Mucosa of stomach (tissue), 1 donor: ENCODE data around the gene MAPK8.

ENCODE experiments used
- H3K27me3 ChIP-seq: one replicate; pipeline ENCODE4 v1.7.0; 2013; ENCODE audit warnings: mild to moderate bottlenecking, low read length; ENCODE audit not compliant: control insufficient read depth, insufficient read depth
- H3K36me3 ChIP-seq: one replicate; pipeline ENCODE4 v1.7.0; 2013; ENCODE audit warnings: low read length; ENCODE audit not compliant: control insufficient read depth, insufficient read depth
- H3K4me1 ChIP-seq: one replicate; pipeline ENCODE4 v1.7.0; 2013; ENCODE audit warnings: mild to moderate bottlenecking, low read length; ENCODE audit not compliant: control insufficient read depth, insufficient read depth
- H3K4me3 ChIP-seq: one replicate; pipeline ENCODE4 v1.7.0; 2013; ENCODE audit warnings: low read length
- H3K9ac ChIP-seq: one replicate; pipeline ENCODE4 v1.7.0; 2013; ENCODE audit warnings: mild to moderate bottlenecking, low read length, moderate library complexity
- H3K9me3 ChIP-seq: one replicate; pipeline ENCODE4 v1.7.0; 2013; ENCODE audit warnings: mild to moderate bottlenecking, low read length, moderate library complexity; ENCODE audit not compliant: control insufficient read depth
- donor health status: Pancreatic carcinoma.

MAPK8 gene

DNA sequence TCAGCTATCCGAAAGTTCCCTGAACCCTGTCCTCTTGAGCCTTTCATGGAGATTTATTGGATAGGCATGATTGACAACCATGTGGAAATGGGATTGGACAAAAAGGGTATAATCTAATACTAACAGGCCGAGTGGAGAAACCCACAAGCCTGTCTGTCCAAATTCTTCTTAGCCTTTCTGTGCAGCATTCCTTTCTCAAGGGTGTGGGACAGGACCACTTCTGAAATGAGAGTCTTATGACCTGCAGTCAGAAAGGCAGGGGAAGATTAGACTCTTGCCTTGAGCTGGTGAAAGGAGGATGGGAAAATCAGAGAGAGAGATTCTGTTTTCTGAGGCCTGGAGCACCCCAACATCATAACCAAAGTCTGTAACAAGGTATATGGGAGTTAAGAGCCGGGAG is 85.5 kb downstream of the MAPK8 start:
- Histone ChIP-seq H3K9me3 (no peaks in the 10 kb centered on the region), H3K36me3 (no peaks in the 10 kb centered on the region), H3K9ac (no peak overlapping the region), H3K27me3 (no peaks in the 10 kb centered on the region), H3K4me1 (peaks cover 11% of the 10 kb centered on the region), H3K4me3 (no peak overlapping the region)

GRCh38 chr10:48398261-48398660 is 91.8 kb downstream of the MAPK8 start:
- Histone ChIP-seq H3K9me3 (no peaks in the 10 kb centered on the region), H3K4me1 (no peaks in the 10 kb centered on the region), H3K27me3 (no peaks in the 10 kb centered on the region)

GRCh38 chr10:48399056-48399541 is 92.6 kb downstream of the MAPK8 start:
- Histone ChIP-seq H3K27me3 (no peaks in the 10 kb centered on the region), H3K9me3 (no peaks in the 10 kb centered on the region), H3K4me1 (no peaks in the 10 kb centered on the region), H3K4me3 (no peak overlapping the region), H3K36me3 (no peaks in the 10 kb centered on the region), H3K9ac (no peak overlapping the region)

More at GRCh38 chr10:48398261-48398660, 91.8 kb downstream of the MAPK8 start:
- no peak overlapping the region for H3K4me3 ChIP-seq
- H3K36me3 ChIP-seq = no peaks in the 10 kb centered on the region
- no peak overlapping the region for H3K9ac ChIP-seq

DNA sequence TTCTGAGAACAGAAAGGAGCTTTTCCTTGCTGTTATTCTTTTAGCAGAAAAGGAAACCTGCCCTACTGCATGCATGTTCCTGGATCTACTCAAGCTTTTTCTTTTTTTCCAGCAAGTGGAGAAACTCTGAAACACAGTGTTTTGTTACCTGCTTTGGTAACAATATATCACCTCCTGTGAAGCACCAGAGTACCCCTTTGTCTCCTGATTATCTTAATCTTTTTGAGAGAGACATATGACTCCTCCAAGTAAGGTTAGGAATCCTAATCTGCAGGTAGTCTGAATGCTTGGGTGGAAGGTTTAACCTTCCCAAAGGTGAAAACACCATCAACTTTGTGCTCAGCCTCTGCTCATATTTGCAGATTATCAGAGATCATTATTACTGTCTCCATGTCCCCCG is 93.1 kb downstream of the MAPK8 start:
- H3K36me3 ChIP-seq = no peaks in the 10 kb centered on the region
- no peak overlapping the region for H3K4me3 ChIP-seq
- H3K4me1 ChIP-seq = no peaks in the 10 kb centered on the region
- no peak overlapping the region for H3K9ac ChIP-seq
- H3K27me3 ChIP-seq = no peaks in the 10 kb centered on the region
- H3K9me3 ChIP-seq = no peaks in the 10 kb centered on the region

- H3K9ac ChIP-seq = no peak overlapping the region
- H3K9me3 ChIP-seq = no peaks in the 10 kb centered on the region
- H3K4me3 ChIP-seq = no peak overlapping the region
Observed at GRCh38 chr10:48400129-48400849, 93.8 kb downstream of the MAPK8 start.

DNA sequence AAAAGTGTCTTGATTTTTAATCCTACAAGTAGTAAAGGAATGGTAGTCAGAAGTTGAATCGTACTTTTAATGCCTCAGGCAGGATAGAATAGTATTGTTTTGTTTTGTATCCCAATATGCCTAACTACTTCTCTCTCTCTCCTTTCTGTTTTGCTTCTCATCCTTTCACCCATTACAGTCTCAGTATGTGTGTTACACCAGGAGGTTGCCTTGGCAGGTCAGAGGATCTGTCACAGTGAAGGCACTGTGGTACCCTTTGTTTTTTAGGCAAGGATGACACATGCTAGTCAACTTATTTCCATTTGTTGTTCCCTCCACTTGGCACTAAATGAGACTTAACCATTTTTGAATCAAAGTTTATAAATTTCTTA is 94.4 kb downstream of the MAPK8 start:
- no peaks in the 10 kb centered on the region for H3K27me3 ChIP-seq
- H3K9ac ChIP-seq = no peak overlapping the region
- H3K36me3 ChIP-seq = no peaks in the 10 kb centered on the region
- no peaks in the 10 kb centered on the region for H3K4me1 ChIP-seq
- no peaks in the 10 kb centered on the region for H3K9me3 ChIP-seq
- H3K4me3 ChIP-seq = no peak overlapping the region

More at GRCh38 chr10:48400129-48400849, 93.8 kb downstream of the MAPK8 start:
- H3K36me3 ChIP-seq = no peaks in the 10 kb centered on the region
- no peaks in the 10 kb centered on the region for H3K27me3 ChIP-seq
- H3K4me1 ChIP-seq = no peaks in the 10 kb centered on the region

GRCh38 chr10:48404646-48405045 is 98.2 kb downstream of the MAPK8 start:
- Histone ChIP-seq H3K9me3 (no peaks in the 10 kb centered on the region), H3K9ac (no peak overlapping the region), H3K4me3 (no peak overlapping the region), H3K36me3 (no peaks in the 10 kb centered on the region), H3K4me1 (no peaks in the 10 kb centered on the region), H3K27me3 (no peaks in the 10 kb centered on the region)

- no peaks in the 10 kb centered on the region for H3K36me3 ChIP-seq
- no peaks in the 10 kb centered on the region for H3K27me3 ChIP-seq
- no peaks in the 10 kb centered on the region for H3K4me1 ChIP-seq
- H3K4me3 ChIP-seq = no peak overlapping the region
- H3K9me3 ChIP-seq = no peaks in the 10 kb centered on the region
- H3K9ac ChIP-seq = no peak overlapping the region
Observed at GRCh38 chr10:48406204-48406603, 99.7 kb downstream of the MAPK8 start.

DNA sequence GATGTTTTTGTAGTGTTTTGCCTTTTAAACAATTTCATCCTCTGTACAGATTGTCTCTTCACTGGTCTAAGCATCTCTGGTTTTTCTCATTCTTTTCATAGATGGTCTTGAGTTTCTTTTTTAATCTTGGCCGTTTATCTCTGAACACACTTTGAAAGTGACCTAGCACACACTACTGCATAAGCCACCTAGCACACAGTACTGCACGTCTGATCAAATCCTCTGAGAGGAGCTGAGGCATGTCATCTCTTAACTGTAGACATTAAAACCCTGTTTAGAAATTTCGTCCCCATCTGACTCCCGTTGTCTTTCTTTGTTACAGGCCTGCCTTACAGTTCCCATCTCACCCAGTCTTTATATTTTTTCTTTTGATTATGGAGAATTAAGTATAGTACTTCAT is 100.2 kb downstream of the MAPK8 start:
- no peaks in the 10 kb centered on the region for H3K36me3 ChIP-seq
- no peak overlapping the region for H3K9ac ChIP-seq

DNA sequence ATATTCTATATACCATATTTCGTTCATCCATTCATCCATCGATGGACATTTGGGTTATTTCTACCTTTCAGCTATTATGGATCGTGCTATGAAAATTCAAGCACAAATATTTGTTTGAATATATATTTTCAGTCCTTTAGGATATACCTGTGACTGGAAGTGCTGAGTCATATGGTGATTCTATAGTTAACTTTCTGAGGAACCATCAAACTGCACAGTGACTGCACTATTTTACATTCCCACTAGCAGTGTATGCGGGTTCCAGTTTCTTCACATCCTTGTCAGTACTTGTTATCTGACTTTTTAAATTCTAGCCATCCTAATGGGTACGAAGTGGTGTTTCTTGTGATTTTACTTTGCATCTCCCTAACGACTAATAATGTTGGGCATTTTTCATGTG is 104.0 kb downstream of the MAPK8 start:
- Histone ChIP-seq H3K9ac (no peak overlapping the region), H3K36me3 (no peaks in the 10 kb centered on the region), H3K27me3 (no peaks in the 10 kb centered on the region), H3K4me3 (no peak overlapping the region), H3K9me3 (peaks cover 3% of the 10 kb centered on the region), H3K4me1 (no peaks in the 10 kb centered on the region)

More for the DNA sequence above, 100.2 kb downstream of the MAPK8 start:
- Histone ChIP-seq H3K4me1 (no peaks in the 10 kb centered on the region), H3K9me3 (no peaks in the 10 kb centered on the region), H3K4me3 (no peak overlapping the region), H3K27me3 (no peaks in the 10 kb centered on the region)

DNA sequence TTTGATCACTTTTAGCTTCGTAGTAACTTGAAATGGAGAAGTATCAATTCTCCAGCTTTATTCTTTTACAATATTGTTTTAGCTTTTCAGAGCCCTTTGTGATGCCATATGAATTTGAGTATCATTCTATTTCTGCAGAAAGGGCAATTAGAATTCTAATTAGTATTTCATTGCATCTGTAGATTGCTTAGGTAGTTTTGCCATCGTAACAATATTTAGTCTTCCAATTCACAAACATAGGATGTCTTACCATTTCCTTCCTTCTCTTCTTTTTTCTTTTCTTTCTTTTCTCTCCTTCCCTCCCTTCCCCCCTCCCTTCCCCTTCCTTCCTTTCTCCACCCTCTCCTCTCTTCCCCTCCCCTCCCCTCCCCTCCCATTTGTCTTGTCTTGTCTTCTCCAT is 105.0 kb downstream of the MAPK8 start:
- peaks cover 3% of the 10 kb centered on the region for H3K9me3 ChIP-seq
- H3K27me3 ChIP-seq = no peaks in the 10 kb centered on the region
- no peaks in the 10 kb centered on the region for H3K36me3 ChIP-seq
- no peak overlapping the region for H3K4me3 ChIP-seq
- H3K9ac ChIP-seq = no peak overlapping the region
- no peaks in the 10 kb centered on the region for H3K4me1 ChIP-seq

DNA sequence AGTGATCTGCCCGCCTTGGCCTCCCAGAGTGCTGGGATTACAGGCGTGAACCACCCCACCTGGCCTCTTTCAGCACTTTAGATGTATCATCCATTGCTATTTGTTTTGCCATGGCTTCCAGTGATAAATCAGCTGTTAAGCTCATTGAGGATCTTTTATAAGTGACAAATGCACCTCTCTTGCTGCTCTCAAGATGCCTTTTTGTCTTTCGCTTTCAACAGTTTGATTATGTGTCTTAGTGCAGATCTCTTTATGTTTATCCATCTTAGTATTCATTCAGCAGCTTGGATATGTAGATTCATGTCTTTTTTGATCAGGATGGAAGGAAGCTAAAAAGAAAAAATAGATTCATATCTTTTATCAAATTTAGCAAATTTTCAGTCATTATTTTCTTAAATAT is 105.6 kb downstream of the MAPK8 start:
- Histone ChIP-seq H3K9ac (no peak overlapping the region), H3K27me3 (no peaks in the 10 kb centered on the region), H3K36me3 (no peaks in the 10 kb centered on the region), H3K9me3 (peaks cover 3% of the 10 kb centered on the region), H3K4me1 (no peaks in the 10 kb centered on the region), H3K4me3 (no peak overlapping the region)

- Histone ChIP-seq H3K27me3 (no peaks in the 10 kb centered on the region), H3K36me3 (no peaks in the 10 kb centered on the region), H3K4me3 (no peak overlapping the region), H3K4me1 (no peaks in the 10 kb centered on the region), H3K9ac (no peak overlapping the region), H3K9me3 (peaks cover 3% of the 10 kb centered on the region)
Observed at GRCh38 chr10:48412933-48413332, 106.5 kb downstream of the MAPK8 start.
